ENCODE results near the gene INPP1. TPM values are rescaled to one million over a fixed set of nuclear protein-coding genes. Genes with fewer than 3 reads are reported as not detected.
"Not testable (repeated sequence)": the region's sequence is repeated elsewhere in the genome, so short reads cannot be mapped to it uniquely, and the experiment has no call there.

INPP1 gene
- total and polyA plus RNA-seq, 4 donors: 15.3 to 58.3 (median 35.3) TPM

DNA sequence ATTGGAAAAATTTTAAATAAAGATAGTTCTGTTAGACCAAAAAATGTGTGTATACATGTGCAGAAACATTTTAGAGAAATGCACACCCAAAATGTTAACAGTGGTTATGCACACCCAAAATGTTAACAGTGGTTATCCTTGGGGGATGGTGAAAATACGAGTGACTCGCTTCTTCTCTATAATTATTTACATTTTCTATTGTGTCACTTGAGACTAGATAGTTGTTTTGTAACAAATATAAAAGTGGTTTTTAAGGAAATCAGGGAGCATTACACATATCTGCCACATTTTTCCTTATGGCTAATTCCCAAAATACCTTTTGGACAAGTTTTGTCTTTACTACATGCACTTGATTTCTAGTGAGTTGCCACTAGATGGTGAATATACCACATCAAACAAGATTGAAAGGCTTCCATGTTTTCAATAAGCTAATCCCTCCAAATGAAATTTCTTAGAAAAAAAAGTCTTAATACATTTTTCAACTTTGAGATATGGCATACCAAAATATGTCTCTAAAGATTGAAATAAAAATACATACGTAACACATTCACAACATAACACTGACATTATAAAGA lies 14.7 kb upstream of the INPP1 start:
- no peak overlapping the region for H3K4me3 ChIP-seq (ENCODE audit: low read depth, low read length)
- no CpG with 5 or more reads among the region's 3 CpGs for WGBS (ENCODE audit: insufficient coverage)
- no peaks in the 10 kb centered on the region for H3K27me3 ChIP-seq (ENCODE audit: control insufficient read depth, insufficient read depth, low read length)
- H3K27ac ChIP-seq (ENCODE audit: low read depth, low read length): no peak overlapping the region
- H3K36me3 ChIP-seq (ENCODE audit: control insufficient read depth, insufficient read depth, low read length): no peaks in the 10 kb centered on the region
- DNase-seq (ENCODE audit: low read depth in 4 of 6, low spot score in 6 of 6): peak in 2 of 6 donors; percentile 21 to 27
- no peaks in the 10 kb centered on the region for H3K4me1 ChIP-seq (ENCODE audit: control insufficient read depth, insufficient read depth, low read length)
- no peaks in the 10 kb centered on the region for H3K9me3 ChIP-seq (ENCODE audit: control insufficient read depth, insufficient read depth, low read length)

DNA sequence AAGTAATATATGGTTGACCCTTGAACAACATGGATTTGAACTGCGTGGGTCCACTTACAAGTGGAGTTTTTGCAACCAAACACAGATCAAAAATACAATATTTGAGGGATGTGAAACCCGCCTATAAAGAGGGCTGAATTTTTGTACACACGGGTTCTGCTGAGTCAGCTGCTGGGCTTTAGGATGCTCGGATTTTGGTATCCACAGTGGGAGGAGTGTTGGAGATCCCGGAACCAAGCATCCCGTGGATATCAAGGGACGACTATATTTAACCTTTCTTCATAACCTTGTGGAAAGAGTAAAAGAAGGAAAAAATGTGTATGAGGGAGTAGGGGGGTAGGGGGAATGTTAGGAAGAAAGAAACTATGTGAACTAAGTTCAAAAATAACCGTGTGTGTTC lies 10.0 kb upstream of the INPP1 start:
- DNase-seq (ENCODE audit: low read depth in 4 of 6, low spot score in 6 of 6): no peak
- WGBS (ENCODE audit: insufficient coverage): no CpG with 5 or more reads among the region's 8 CpGs

DNA sequence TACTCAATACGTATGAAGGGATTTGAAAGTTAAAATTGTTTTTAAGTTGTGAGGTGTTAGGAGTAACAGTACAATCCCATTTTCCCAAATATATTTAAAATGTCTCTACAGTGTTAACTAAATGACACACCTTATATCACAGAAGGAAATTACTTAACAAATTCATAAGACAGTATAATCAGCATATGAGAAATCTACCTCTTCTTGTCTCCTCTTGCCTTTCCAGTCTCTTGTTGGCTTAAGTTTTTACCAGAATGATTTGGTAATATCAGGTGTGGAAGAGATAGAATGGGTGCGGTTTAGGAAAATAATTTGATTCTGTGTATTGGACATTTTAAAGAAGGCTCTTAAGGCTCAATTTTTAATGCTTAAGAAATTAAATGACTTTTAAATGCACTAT lies 9.5 kb upstream of the INPP1 start:
- Histone ChIP-seq H3K27ac (ENCODE audit: low read depth, low read length) (no peak overlapping the region), H3K4me3 (ENCODE audit: low read depth, low read length) (no peak overlapping the region), H3K27me3 (ENCODE audit: control insufficient read depth, insufficient read depth, low read length) (no peaks in the 10 kb centered on the region), H3K36me3 (ENCODE audit: control insufficient read depth, insufficient read depth, low read length) (no peaks in the 10 kb centered on the region), H3K4me1 (ENCODE audit: control insufficient read depth, insufficient read depth, low read length) (no peaks in the 10 kb centered on the region), H3K9me3 (ENCODE audit: control insufficient read depth, insufficient read depth, low read length) (no peaks in the 10 kb centered on the region)
- DNase-seq (ENCODE audit: low read depth in 4 of 6, low spot score in 6 of 6): no peak
- no CpG with 5 or more reads among the region's 2 CpGs for WGBS (ENCODE audit: insufficient coverage)

More for the DNA sequence above, 10.0 kb upstream of the INPP1 start:
- H3K4me1 ChIP-seq (ENCODE audit: control insufficient read depth, insufficient read depth, low read length): no peaks in the 10 kb centered on the region
- no peaks in the 10 kb centered on the region for H3K9me3 ChIP-seq (ENCODE audit: control insufficient read depth, insufficient read depth, low read length)
- H3K36me3 ChIP-seq (ENCODE audit: control insufficient read depth, insufficient read depth, low read length): no peaks in the 10 kb centered on the region
- no peak overlapping the region for H3K27ac ChIP-seq (ENCODE audit: low read depth, low read length)
- H3K4me3 ChIP-seq (ENCODE audit: low read depth, low read length): no peak overlapping the region
- no peaks in the 10 kb centered on the region for H3K27me3 ChIP-seq (ENCODE audit: control insufficient read depth, insufficient read depth, low read length)

DNA sequence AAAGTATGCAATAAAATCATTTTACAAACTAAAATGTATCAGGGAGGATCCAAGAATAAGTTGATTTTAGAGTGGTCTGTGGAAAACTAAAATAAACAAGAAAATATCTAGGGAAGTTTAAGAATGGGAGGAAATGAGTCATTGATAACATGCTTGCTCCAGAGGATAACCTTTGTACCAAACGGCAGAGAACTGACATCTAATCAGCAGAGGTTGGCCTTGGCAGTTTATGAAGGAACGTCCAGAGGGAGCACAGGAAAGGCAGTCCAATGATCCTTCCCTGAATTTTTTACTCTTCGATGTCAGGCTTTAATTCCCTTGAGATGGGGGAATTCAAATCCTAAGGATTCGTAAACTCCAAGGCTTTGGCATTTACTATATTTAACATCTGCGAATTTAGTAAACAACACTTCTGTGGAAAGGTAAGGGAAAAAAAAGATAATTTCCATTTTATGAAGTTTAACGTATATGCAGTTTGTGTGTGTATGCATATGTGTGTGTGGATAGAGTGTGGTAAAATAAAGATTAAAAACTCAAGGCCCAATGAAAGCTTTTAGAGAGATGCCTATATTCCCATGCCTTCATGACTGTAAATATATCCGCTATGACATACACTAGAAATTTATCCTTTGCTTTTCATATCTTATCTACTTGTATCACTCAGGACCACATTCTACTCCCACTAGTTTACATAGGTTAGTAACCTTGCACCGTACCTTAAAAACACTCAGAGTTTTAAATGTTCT lies 8.7 kb upstream of the INPP1 start:
- Histone ChIP-seq H3K27ac (ENCODE audit: low read depth, low read length) (no peak overlapping the region), H3K4me1 (ENCODE audit: control insufficient read depth, insufficient read depth, low read length) (no peaks in the 10 kb centered on the region), H3K9me3 (ENCODE audit: control insufficient read depth, insufficient read depth, low read length) (no peaks in the 10 kb centered on the region), H3K27me3 (ENCODE audit: control insufficient read depth, insufficient read depth, low read length) (no peaks in the 10 kb centered on the region), H3K36me3 (ENCODE audit: control insufficient read depth, insufficient read depth, low read length) (no peaks in the 10 kb centered on the region), H3K4me3 (ENCODE audit: low read depth, low read length) (no peak overlapping the region)
- no peak for DNase-seq (ENCODE audit: low read depth in 4 of 6, low spot score in 6 of 6)
- WGBS (ENCODE audit: insufficient coverage): 81% methylated on average over 3 of the region's 8 CpGs

DNA sequence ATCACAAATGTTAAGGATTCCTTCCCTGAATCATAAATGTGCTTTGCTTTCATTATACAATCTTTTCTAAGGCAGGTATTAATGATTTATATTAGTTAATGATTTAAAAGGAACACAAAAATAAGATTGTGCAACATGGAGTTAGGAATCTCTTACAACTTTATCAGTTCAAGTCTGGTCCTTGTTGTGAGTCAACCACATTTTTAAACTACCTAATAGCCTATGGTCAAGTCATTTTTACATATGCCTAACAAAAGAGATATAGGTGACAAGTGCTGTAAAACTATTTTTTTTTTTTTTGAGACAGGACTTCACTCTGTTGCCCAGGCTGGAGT lies 8.2 kb upstream of the INPP1 start:
- Histone ChIP-seq H3K4me3 (ENCODE audit: low read depth, low read length) (no peak overlapping the region), H3K36me3 (ENCODE audit: control insufficient read depth, insufficient read depth, low read length) (no peaks in the 10 kb centered on the region), H3K27ac (ENCODE audit: low read depth, low read length) (no peak overlapping the region), H3K4me1 (ENCODE audit: control insufficient read depth, insufficient read depth, low read length) (no peaks in the 10 kb centered on the region), H3K27me3 (ENCODE audit: control insufficient read depth, insufficient read depth, low read length) (no peaks in the 10 kb centered on the region), H3K9me3 (ENCODE audit: control insufficient read depth, insufficient read depth, low read length) (no peaks in the 10 kb centered on the region)
- DNase-seq (ENCODE audit: low read depth in 4 of 6, low spot score in 6 of 6): no peak

DNA sequence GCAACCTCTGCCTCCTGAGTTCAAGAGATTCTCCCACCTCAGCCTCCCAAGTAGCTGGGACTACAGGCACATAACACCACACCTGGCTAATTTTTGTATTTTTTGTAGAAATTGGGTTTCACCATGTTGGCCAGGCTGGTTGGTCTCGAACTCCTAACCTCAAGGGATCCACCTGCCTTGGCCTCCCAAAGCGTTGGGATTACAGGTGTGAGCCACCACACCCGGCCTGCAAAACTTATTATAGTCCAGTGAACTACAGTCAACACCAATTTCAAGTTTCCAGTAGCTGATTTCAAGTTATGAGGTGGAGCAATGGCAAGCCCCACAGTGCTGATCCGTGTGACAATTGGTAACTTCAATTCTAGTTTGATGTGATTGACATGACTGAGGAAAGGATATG lies 7.8 kb upstream of the INPP1 start:
- WGBS (ENCODE audit: insufficient coverage): no CpG with 5 or more reads among the region's 4 CpGs
- not testable (repeated sequence) for DNase-seq (ENCODE audit: low read depth in 4 of 6, low spot score in 6 of 6); H3K4me1 ChIP-seq (ENCODE audit: control insufficient read depth, insufficient read depth, low read length); H3K27ac ChIP-seq (ENCODE audit: low read depth, low read length); H3K36me3 ChIP-seq (ENCODE audit: control insufficient read depth, insufficient read depth, low read length); H3K9me3 ChIP-seq (ENCODE audit: control insufficient read depth, insufficient read depth, low read length); H3K27me3 ChIP-seq (ENCODE audit: control insufficient read depth, insufficient read depth, low read length); H3K4me3 ChIP-seq (ENCODE audit: low read depth, low read length)

DNA sequence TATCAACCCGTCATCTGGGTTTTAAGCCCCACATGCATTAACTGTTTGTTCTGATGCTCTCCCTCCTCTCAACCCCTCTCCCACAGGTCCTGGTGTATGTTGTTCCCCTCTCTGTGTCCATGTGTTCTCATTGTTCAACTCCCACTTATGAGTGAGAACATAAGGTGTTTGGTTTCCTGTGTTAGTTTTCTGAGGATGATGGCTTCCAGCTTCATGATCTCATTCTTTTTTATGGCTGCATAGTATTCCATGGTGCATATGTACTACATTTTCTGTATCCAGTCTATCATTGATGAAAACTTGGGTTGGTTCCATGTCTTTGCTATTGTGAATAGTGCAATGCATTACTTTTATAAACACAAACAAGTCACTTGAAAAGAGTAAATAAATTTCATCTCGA lies 7.0 kb upstream of the INPP1 start:
- Histone ChIP-seq H3K4me1 (ENCODE audit: control insufficient read depth, insufficient read depth, low read length) (no peaks in the 10 kb centered on the region), H3K36me3 (ENCODE audit: control insufficient read depth, insufficient read depth, low read length) (no peaks in the 10 kb centered on the region), H3K9me3 (ENCODE audit: control insufficient read depth, insufficient read depth, low read length) (no peaks in the 10 kb centered on the region), H3K27me3 (ENCODE audit: control insufficient read depth, insufficient read depth, low read length) (no peaks in the 10 kb centered on the region), H3K4me3 (ENCODE audit: low read depth, low read length) (no peak overlapping the region), H3K27ac (ENCODE audit: low read depth, low read length) (no peak overlapping the region)
- 83% methylated on average over 1 of the region's 2 CpGs for WGBS (ENCODE audit: insufficient coverage)
- DNase-seq (ENCODE audit: low read depth in 4 of 6, low spot score in 6 of 6): no peak

DNA sequence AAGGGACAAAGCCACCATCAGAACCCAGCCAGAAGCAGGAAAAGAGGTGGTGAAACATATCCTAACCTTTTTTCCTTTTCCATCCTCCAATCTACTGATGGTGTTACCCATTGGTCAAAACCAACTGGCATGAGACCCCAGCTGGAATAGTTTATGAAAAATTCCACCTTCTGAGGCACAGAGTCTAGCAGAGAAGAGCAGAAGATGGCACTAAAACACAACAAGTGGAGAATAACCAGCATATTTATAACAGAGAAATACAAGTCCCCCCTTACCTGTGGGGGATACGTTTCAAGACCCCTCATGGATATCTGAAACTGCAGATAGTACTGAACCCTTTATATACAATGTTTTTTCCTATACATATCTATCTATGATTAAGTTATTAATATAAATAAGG lies 4.9 kb upstream of the INPP1 start:
- no CpG with 5 or more reads among the region's 1 CpG for WGBS (ENCODE audit: insufficient coverage)
- Histone ChIP-seq H3K4me1 (ENCODE audit: control insufficient read depth, insufficient read depth, low read length) (peaks cover 8% of the 10 kb centered on the region), H3K9me3 (ENCODE audit: control insufficient read depth, insufficient read depth, low read length) (no peaks in the 10 kb centered on the region), H3K4me3 (ENCODE audit: low read depth, low read length) (no peak overlapping the region), H3K36me3 (ENCODE audit: control insufficient read depth, insufficient read depth, low read length) (no peaks in the 10 kb centered on the region), H3K27me3 (ENCODE audit: control insufficient read depth, insufficient read depth, low read length) (no peaks in the 10 kb centered on the region), H3K27ac (ENCODE audit: low read depth, low read length) (no peak overlapping the region)
- no peak for DNase-seq (ENCODE audit: low read depth in 4 of 6, low spot score in 6 of 6)

DNA sequence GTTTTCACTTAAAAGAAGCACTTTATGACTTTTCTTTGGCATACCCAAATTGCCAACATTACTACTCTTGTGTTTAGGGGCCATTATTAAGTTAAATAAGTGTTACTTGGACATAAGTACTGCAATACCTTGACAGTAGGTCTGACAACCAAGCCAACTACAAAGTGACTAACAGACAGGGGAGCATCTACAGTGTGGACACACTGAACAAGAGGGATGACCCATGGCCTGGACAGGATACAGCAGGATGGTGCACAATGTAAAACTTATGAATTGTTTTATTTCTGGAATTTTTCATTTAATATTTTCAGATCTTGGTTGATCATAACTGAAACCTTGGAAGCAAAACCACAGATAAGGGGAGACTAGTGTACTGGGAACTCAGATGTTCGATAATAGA lies 4.0 kb upstream of the INPP1 start:
- H3K27me3 ChIP-seq (ENCODE audit: control insufficient read depth, insufficient read depth, low read length): no peaks in the 10 kb centered on the region
- H3K27ac ChIP-seq (ENCODE audit: low read depth, low read length): no peak overlapping the region
- peaks cover 8% of the 10 kb centered on the region for H3K4me1 ChIP-seq (ENCODE audit: control insufficient read depth, insufficient read depth, low read length)
- no peak for DNase-seq (ENCODE audit: low read depth in 4 of 6, low spot score in 6 of 6)
- no peak overlapping the region for H3K4me3 ChIP-seq (ENCODE audit: low read depth, low read length)
- no CpG with 5 or more reads among the region's 1 CpG for WGBS (ENCODE audit: insufficient coverage)
- H3K9me3 ChIP-seq (ENCODE audit: control insufficient read depth, insufficient read depth, low read length): no peaks in the 10 kb centered on the region
- H3K36me3 ChIP-seq (ENCODE audit: control insufficient read depth, insufficient read depth, low read length): no peaks in the 10 kb centered on the region

DNA sequence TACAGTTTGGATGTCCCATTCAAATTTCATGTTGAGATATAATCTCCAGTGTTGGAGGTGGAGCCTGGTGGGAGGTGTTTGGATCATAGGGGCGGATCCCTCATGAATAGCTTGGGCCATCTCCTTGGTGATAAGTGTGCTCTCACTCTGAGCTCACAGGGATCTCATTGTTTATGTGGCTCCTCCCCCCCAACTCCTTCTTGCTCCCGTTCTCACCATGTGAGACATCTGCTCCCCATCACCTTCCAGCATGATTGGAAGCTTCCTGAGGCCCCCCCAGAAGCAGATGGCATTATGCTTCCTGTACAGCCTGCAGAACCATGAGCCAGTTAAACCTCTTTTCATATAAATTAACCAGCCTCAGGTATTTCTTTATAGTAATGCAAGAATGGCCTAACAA lies 3.0 kb upstream of the INPP1 start:
- no peaks in the 10 kb centered on the region for H3K9me3 ChIP-seq (ENCODE audit: control insufficient read depth, insufficient read depth, low read length)
- H3K4me3 ChIP-seq (ENCODE audit: low read depth, low read length): no peak overlapping the region
- WGBS (ENCODE audit: insufficient coverage): 13% methylated on average over 1 of the region's 2 CpGs
- H3K36me3 ChIP-seq (ENCODE audit: control insufficient read depth, insufficient read depth, low read length): no peaks in the 10 kb centered on the region
- H3K27me3 ChIP-seq (ENCODE audit: control insufficient read depth, insufficient read depth, low read length): no peaks in the 10 kb centered on the region
- peaks cover 8% of the 10 kb centered on the region for H3K4me1 ChIP-seq (ENCODE audit: control insufficient read depth, insufficient read depth, low read length)
- no peak overlapping the region for H3K27ac ChIP-seq (ENCODE audit: low read depth, low read length)
- DNase-seq (ENCODE audit: low read depth in 4 of 6, low spot score in 6 of 6): no peak

Data from spinal cord (tissue), 10 donors.